ENCODE results near the gene CCDC97. TPM values are rescaled to one million over a fixed set of nuclear protein-coding genes. Genes with fewer than 3 reads are reported as not detected.
A peak's percentile ranks its signal among the peaks of the same experiment; 100 is the strongest.
"Not testable (repeated sequence)": the region's sequence is repeated elsewhere in the genome, so short reads cannot be mapped to it uniquely, and the experiment has no call there.

CCDC97 gene
- total RNA-seq, 4 donors from 2014 or later, result 13.4 to 30.0 (median 18.5) TPM

GRCh38 chr19:41341669-41342490 is 31.9 kb downstream of the CCDC97 start:
- no peaks in the 10 kb centered on the region for H3K4me1 ChIP-seq
- H3K9me3 ChIP-seq, result no peaks in the 10 kb centered on the region
- WGBS, result 85% methylated on average over 20 of the region's 20 CpGs
- DNase-seq (ENCODE audit: low spot score in 2 of 2), result no peak
- H3K27me3 ChIP-seq, result no peaks in the 10 kb centered on the region
- peaks cover 60% of the 10 kb centered on the region for H3K36me3 ChIP-seq
- no peak for TF ChIP-seq CTCF (IDR thresholded peaks at IDR 0.05)
- TF ChIP-seq EP300 (IDR thresholded peaks at IDR 0.05), result no peak
- TF ChIP-seq POLR2AphosphoS5 (IDR thresholded peaks at IDR 0.05), result no peak
- no peak for TF ChIP-seq POLR2A (IDR thresholded peaks at IDR 0.05)
- H3K27ac ChIP-seq, result no peak overlapping the region
- H3K4me3 ChIP-seq, result no peak overlapping the region

GRCh38 chr19:41344162-41344561 is 34.2 kb downstream of the CCDC97 start:
- H3K4me3 ChIP-seq, result no peak overlapping the region
- DNase-seq (ENCODE audit: low spot score in 2 of 2), result no peak
- TF ChIP-seq CTCF (IDR thresholded peaks at IDR 0.05) (no peak), EP300 (IDR thresholded peaks at IDR 0.05) (no peak), POLR2AphosphoS5 (IDR thresholded peaks at IDR 0.05) (no peak), POLR2A (IDR thresholded peaks at IDR 0.05) (no peak)
- no peaks in the 10 kb centered on the region for H3K27me3 ChIP-seq
- no peak overlapping the region for H3K27ac ChIP-seq
- H3K36me3 ChIP-seq, result peaks cover 62% of the 10 kb centered on the region
- no peaks in the 10 kb centered on the region for H3K9me3 ChIP-seq
- peaks cover 2% of the 10 kb centered on the region for H3K4me1 ChIP-seq
- 91% methylated on average over 2 of the region's 2 CpGs for WGBS

GRCh38 chr19:41346916-41347315 is 36.9 kb downstream of the CCDC97 start:
- not testable (repeated sequence) for DNase-seq (ENCODE audit: low spot score in 2 of 2); H3K27ac ChIP-seq; H3K4me3 ChIP-seq; H3K27me3 ChIP-seq; H3K9me3 ChIP-seq
- 93% methylated on average over 9 of the region's 9 CpGs for WGBS
- peaks cover 45% of the 10 kb centered on the region for H3K36me3 ChIP-seq
- peaks cover 28% of the 10 kb centered on the region for H3K4me1 ChIP-seq

- no peaks in the 10 kb centered on the region for H3K27me3 ChIP-seq
- no peaks in the 10 kb centered on the region for H3K9me3 ChIP-seq
- peak overlapping the region; percentile 39 for H3K27ac ChIP-seq
- H3K4me1 ChIP-seq, result peaks cover 58% of the 10 kb centered on the region
- H3K4me3 ChIP-seq, result peak overlapping the region; percentile 69
- no peak for TF ChIP-seq POLR2A (IDR thresholded peaks at IDR 0.05)
- DNase-seq (ENCODE audit: low spot score in 2 of 2), result no peak
- 5% methylated on average over 22 of the region's 22 CpGs for WGBS
- H3K36me3 ChIP-seq, result peaks cover 15% of the 10 kb centered on the region
These were observed 40.9 kb downstream of the CCDC97 start for GRCh38 chr19:41350735-41351338.

GRCh38 chr19:41351339-41352245 is 41.6 kb downstream of the CCDC97 start:
- no peaks in the 10 kb centered on the region for H3K9me3 ChIP-seq
- H3K4me1 ChIP-seq, result peaks cover 61% of the 10 kb centered on the region
- under 1% methylated on average over 49 of the region's 58 CpGs for WGBS
- TF ChIP-seq CTCF (IDR thresholded peaks at IDR 0.05), result no peak
- no peak for TF ChIP-seq POLR2AphosphoS5 (IDR thresholded peaks at IDR 0.05)
- TF ChIP-seq POLR2A (IDR thresholded peaks at IDR 0.05), result no peak
- no peak for TF ChIP-seq EP300 (IDR thresholded peaks at IDR 0.05)
- H3K27me3 ChIP-seq, result no peaks in the 10 kb centered on the region
- peaks cover 8% of the 10 kb centered on the region for H3K36me3 ChIP-seq
- peak overlapping the region; percentile 43 for H3K27ac ChIP-seq
- DNase-seq (ENCODE audit: low spot score in 2 of 2), result peak in 1 of 2 donors; percentile 84
- H3K4me3 ChIP-seq, result peak overlapping the region; percentile 69

GRCh38 chr19:41352279-41352608 is 42.3 kb downstream of the CCDC97 start:
- TF ChIP-seq EP300 (IDR thresholded peaks at IDR 0.05), result no peak
- TF ChIP-seq POLR2A (IDR thresholded peaks at IDR 0.05), result no peak
- Histone ChIP-seq H3K36me3 (peaks cover 7% of the 10 kb centered on the region), H3K9me3 (no peaks in the 10 kb centered on the region), H3K27me3 (no peaks in the 10 kb centered on the region), H3K27ac (peak overlapping the region; percentile 43), H3K4me3 (peak overlapping the region; percentile 69), H3K4me1 (peaks cover 67% of the 10 kb centered on the region)
- no peak for DNase-seq (ENCODE audit: low spot score in 2 of 2)
- under 1% methylated on average over 12 of the region's 12 CpGs for WGBS

Measured in suprapubic skin (tissue), 4 donors.